Choroid plexus epithelial cell (primary cell): ENCODE results near the gene CCDC15.
"Not testable (repeated sequence)": the region's sequence is repeated elsewhere in the genome, so short reads cannot be mapped to it uniquely, and the experiment has no call there.

Source experiments
- DNase-seq: peaks from one replicate; pipeline ENCODE4 v3.0.0-alpha.2; 2010; ENCODE audit warnings: low read depth
- H3K4me3 ChIP-seq: 2 replicates; pipeline ENCODE4 v1.5.1; 2011; ENCODE audit warnings: low read depth, mild to moderate bottlenecking, control low read depth, low read length, moderate library complexity
- TF ChIP-seq, protein P1 (sequence below): conservative IDR thresholded peaks from 2 replicates; pipeline ENCODE4 v1.5.1; 2011; ENCODE audit warnings: low read depth, mild to moderate bottlenecking, control low read depth, inconsistent platforms, low read length, moderate library complexity

Gene CCDC15

DNA sequence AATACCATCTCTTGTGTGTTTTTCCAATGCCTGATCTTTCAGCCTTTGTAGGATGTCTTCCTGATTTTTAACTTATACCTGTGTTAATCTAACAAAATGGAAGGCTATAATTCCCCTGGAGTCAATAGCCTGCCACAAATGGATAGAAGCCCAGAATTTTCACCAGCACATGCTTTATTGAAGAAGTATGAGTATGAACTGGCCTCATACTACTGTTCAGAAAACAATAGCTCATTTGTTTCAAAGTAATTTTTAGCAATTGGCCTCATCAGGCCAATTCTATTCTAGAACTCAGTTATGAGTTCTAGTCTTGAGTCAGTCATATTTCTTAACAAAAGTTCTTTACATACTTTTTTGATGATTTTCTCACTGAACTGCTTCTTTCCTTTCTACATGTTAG, 68.5 kb downstream of the CCDC15 start:
- DNase-seq, result no peak
- H3K4me3 ChIP-seq, result no peak overlapping the region
- TF ChIP-seq, protein P1, sequence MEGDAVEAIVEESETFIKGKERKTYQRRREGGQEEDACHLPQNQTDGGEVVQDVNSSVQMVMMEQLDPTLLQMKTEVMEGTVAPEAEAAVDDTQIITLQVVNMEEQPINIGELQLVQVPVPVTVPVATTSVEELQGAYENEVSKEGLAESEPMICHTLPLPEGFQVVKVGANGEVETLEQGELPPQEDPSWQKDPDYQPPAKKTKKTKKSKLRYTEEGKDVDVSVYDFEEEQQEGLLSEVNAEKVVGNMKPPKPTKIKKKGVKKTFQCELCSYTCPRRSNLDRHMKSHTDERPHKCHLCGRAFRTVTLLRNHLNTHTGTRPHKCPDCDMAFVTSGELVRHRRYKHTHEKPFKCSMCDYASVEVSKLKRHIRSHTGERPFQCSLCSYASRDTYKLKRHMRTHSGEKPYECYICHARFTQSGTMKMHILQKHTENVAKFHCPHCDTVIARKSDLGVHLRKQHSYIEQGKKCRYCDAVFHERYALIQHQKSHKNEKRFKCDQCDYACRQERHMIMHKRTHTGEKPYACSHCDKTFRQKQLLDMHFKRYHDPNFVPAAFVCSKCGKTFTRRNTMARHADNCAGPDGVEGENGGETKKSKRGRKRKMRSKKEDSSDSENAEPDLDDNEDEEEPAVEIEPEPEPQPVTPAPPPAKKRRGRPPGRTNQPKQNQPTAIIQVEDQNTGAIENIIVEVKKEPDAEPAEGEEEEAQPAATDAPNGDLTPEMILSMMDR, result no peak

DNA sequence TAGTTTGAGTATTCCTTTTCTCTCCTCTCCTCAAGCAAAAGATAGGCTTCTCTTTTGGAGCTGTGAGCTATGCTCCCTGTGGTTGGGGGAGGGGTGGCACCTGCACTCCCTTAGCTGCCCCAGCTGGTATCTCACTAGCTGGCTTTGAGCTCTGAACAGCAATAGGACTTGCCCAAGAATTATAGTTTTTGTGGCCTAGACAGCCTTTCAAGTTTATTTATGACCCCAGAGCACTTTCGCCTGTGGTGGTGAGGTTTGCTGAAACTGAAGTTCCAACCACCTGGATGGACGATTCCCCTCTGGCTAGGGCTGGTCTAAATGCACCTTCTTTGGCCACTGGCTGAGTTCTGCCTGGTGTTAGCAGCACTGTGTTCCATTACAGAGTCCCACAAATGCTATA, 72.0 kb downstream of the CCDC15 start:
- TF ChIP-seq, protein P1, result no peak
- DNase-seq, result no peak
- H3K4me3 ChIP-seq, result no peak overlapping the region

DNA sequence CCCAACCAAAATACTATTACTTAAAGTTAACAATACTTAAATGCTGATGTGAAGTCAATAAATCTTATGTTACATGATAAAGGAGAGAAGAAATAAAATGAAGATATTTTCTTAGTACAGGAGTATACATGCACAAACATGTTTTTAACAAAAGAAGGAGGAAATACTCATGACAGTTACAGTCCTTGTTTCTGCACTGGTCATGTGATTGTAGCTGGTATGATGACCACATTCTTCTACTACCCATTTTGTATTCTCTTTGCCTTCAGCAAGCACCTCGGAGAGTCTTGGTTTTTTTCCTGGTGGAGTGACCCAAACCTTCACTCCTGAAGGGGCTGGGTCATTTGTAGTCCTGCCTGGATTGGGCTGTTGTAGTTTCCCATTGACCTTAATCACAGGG, 75.4 kb downstream of the CCDC15 start:
- not testable (repeated sequence) for DNase-seq, H3K4me3 ChIP-seq

DNA sequence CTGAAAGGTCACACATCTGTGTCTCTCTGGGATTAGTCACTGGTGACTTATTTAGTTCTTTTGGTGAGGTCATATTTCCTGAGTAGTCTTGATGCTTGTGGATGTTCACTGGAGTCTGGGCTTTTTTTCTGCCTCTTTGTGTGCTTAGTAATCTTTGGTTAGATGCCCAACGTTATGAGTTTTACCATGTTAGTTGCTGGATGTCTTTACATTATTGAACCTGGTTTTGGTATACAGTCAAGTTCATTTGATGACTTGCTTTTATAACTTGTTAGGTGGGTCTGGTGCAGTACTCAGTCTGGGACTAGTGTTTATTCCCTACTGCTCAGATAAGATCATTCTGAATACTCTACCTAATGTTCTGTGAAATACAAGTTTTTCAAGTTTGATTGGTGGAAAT, 82.9 kb downstream of the CCDC15 start:
- no peak overlapping the region for H3K4me3 ChIP-seq
- DNase-seq, result peak; percentile 79
- TF ChIP-seq, protein P1, result no peak

DNA sequence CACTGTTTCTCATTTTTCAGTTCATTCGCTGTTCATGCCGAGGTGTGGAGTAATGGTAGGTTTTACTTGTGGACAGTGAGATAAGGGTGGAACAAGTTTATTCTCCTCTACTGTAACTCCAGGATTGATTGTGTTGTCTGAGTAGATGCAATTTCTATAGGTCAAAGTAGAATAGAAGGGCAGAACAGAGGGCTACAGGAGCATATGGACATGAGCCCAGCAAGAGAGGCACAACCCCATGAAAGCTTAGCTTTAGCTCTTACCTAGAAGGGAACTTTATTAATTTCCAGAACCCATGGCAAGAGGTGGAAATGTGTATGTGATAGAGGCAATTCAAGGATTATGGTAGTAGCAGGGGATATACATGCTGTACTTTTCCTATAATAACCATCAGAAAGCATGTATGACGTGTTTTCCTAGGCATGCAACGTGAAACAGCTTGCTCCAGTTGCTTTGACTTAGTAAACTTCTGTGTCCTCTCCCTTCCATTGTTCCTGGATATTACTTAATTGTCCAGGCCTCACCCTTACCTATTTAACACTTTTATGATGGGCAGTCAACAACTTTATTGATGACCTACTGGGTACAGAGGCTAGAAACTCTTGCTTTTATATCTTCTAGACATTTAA, 95.3 kb downstream of the CCDC15 start:
- DNase-seq, result no peak
- TF ChIP-seq, protein P1, result no peak
- no peak overlapping the region for H3K4me3 ChIP-seq

DNA sequence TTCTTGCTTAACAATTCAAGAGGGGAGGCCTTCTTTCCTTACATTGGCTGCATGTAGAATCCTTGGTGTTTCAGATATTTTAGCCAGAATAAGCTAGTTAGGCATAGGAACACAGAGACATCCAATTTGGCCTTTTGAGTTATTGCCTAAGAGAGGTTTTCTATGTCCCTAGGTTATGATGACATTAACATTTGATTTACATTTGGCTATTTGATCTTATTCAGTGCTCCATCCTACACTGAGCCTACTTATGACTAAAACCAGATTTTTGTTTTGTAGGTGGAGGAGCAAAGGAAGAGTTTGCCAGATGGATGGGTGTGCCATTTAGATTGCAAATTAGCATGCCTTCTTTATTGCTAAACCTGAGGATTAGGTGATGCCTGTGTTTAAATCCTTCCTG, 98.0 kb downstream of the CCDC15 start:
- no peak overlapping the region for H3K4me3 ChIP-seq
- DNase-seq, result no peak
- TF ChIP-seq, protein P1, result no peak

DNA sequence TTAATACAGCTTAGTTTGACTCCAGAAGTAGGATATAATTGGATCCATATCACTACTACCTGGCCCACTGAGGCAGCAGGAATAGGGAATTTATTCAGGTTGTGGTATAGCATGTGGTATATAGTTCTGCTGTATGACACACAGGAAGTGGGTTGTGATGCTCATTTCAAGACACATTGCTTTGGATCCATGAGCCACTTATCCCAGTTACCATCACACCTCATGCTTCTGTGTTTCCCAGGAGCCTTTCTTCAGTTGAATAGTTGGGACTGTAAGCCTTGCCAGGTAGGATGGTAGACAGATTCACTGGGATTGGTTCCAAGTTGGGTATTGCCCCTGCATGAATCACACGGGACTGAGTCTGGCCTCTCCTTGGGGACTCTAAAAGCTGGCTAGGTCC, 99.2 kb downstream of the CCDC15 start:
- TF ChIP-seq, protein P1, result no peak
- no peak for DNase-seq
- no peak overlapping the region for H3K4me3 ChIP-seq
